GM18868 (cell line): ENCODE data around the gene NPIPA8.
"Not testable (repeated sequence)": the region's sequence is repeated elsewhere in the genome, so short reads cannot be mapped to it uniquely, and the experiment has no call there.

Experiments
- ATAC-seq: cut with Tn5 transposase; IDR thresholded peaks from one replicate; pipeline ENCODE4 v1.9.1; 2021; ENCODE audit warnings: mild to moderate bottlenecking, moderate library complexity; ENCODE audit not compliant: unreplicated experiment

NPIPA8 gene

GRCh38 chr16:18336636-18337035 lies at the start of gene NPIPA8:
Gene NPIPA8, minus strand, starts transcription at chr16:18336736. Its CDS starts 4,074 bp downstream, at chr16:18332662.
- not testable (repeated sequence) for ATAC-seq

GRCh38 chr16:18385285-18385684 lies 48.7 kb upstream of the NPIPA8 start:
- not testable (repeated sequence) for ATAC-seq

GRCh38 chr16:18384869-18385268 lies 48.3 kb upstream of the NPIPA8 start:
- ATAC-seq: not testable (repeated sequence)

GRCh38 chr16:18384098-18384636 lies 47.6 kb upstream of the NPIPA8 start:
- not testable (repeated sequence) for ATAC-seq

- ATAC-seq: not testable (repeated sequence)
Observed at GRCh38 chr16:18382696-18383095, 46.2 kb upstream of the NPIPA8 start.

GRCh38 chr16:18347742-18348141 lies 11.2 kb upstream of the NPIPA8 start:
- not testable (repeated sequence) for ATAC-seq

GRCh38 chr16:18346993-18347392 lies 10.5 kb upstream of the NPIPA8 start:
- not testable (repeated sequence) for ATAC-seq

- not testable (repeated sequence) for ATAC-seq
Observed at GRCh38 chr16:18344634-18345033, 8.1 kb upstream of the NPIPA8 start.

GRCh38 chr16:18341986-18342385 lies 5.5 kb upstream of the NPIPA8 start:
- ATAC-seq: not testable (repeated sequence)

GRCh38 chr16:18341417-18341960 lies 5.0 kb upstream of the NPIPA8 start:
- not testable (repeated sequence) for ATAC-seq

- ATAC-seq: not testable (repeated sequence)
Observed at GRCh38 chr16:18339210-18339609, 2.7 kb upstream of the NPIPA8 start.

GRCh38 chr16:18311811-18312210 lies 24.7 kb downstream of the NPIPA8 start:
- ATAC-seq: not testable (repeated sequence)

- not testable (repeated sequence) for ATAC-seq
Observed at GRCh38 chr16:18309159-18309558, 27.4 kb downstream of the NPIPA8 start.

- ATAC-seq: not testable (repeated sequence)
Observed at GRCh38 chr16:18307241-18307640, 29.3 kb downstream of the NPIPA8 start.

- ATAC-seq: not testable (repeated sequence)
Observed at GRCh38 chr16:18306066-18306465, 30.5 kb downstream of the NPIPA8 start.

- not testable (repeated sequence) for ATAC-seq
Observed at GRCh38 chr16:18303059-18303706, 33.4 kb downstream of the NPIPA8 start.

- ATAC-seq: not testable (repeated sequence)
Observed at GRCh38 chr16:18297714-18298113, 38.8 kb downstream of the NPIPA8 start.

- ATAC-seq: not testable (repeated sequence)
Observed at GRCh38 chr16:18296931-18297330, 39.6 kb downstream of the NPIPA8 start.

- ATAC-seq: not testable (repeated sequence)
Observed at GRCh38 chr16:18294371-18294770, 42.2 kb downstream of the NPIPA8 start.

- not testable (repeated sequence) for ATAC-seq
Observed at GRCh38 chr16:18293337-18293956, 43.1 kb downstream of the NPIPA8 start.

- not testable (repeated sequence) for ATAC-seq
Observed at GRCh38 chr16:18290959-18291358, 45.6 kb downstream of the NPIPA8 start.

GRCh38 chr16:18286342-18286741 lies 50.2 kb downstream of the NPIPA8 start:
- ATAC-seq: not testable (repeated sequence)
